IMR-90 (cell line): ENCODE data around the gene EPC2. TPM values are rescaled to one million over a fixed set of nuclear protein-coding genes. Genes with fewer than 3 reads are reported as not detected.
A peak's percentile ranks its signal among the peaks of the same experiment; 100 is the strongest.

ENCODE experiments used
- ATAC-seq: fragments of 200-7000 bp; cut with Tn5 transposase; 2 replicates; pipeline ENCODE4 v1.9.1; 2020; ENCODE audit warnings: low read depth, mild to moderate bottlenecking, moderate library complexity
- BruUV-seq: library from RNA; stranded (reverse); fragments of 400-500 nt; replicated peaks from 2 replicates; lab custom pipeline; 2021; lab: Mats Ljungman, UMichigan
- CTCF ChIA-PET: fragments of 300-600 bp; formaldehyde crosslinking; extraction: SDS; loops from one replicate; lab custom pipeline; 2021; ENCODE audit warnings: antibody characterized with exemption; lab: Yijun Ruan, JAX
- POLR2A ChIA-PET: fragments of 300-600 bp; sonication (Branson Sonifier 250); formaldehyde crosslinking; loops from one replicate; lab custom pipeline; 2022; ENCODE audit warnings: antibody characterized with exemption; ENCODE audit not compliant: unreplicated experiment; lab: Charles Lee
- DNase-seq: peaks from one replicate; pipeline ENCODE4 v3.0.0; 2013
- H2AFZ ChIP-seq: replicated peaks from 2 replicates; pipeline ENCODE3; 2013; ENCODE audit warnings: low read length, mild to moderate bottlenecking; ENCODE audit not compliant: poor library complexity
- H2AK5ac ChIP-seq: 2 replicates; pipeline ENCODE4 v1.6.1; 2013; ENCODE audit warnings: low read depth, low read length, inconsistent platforms
- H2AK9ac ChIP-seq: replicated peaks from 2 replicates; pipeline ENCODE3; 2013; ENCODE audit warnings: mild to moderate bottlenecking, low read depth, low read length, moderate library complexity; ENCODE audit not compliant: poor library complexity
- H2BK120ac ChIP-seq: 2 replicates; pipeline ENCODE4 v1.6.1; 2013; ENCODE audit warnings: low read depth, low read length, inconsistent platforms
- H2BK15ac ChIP-seq: 3 replicates; pipeline ENCODE4 v1.6.1; 2013; ENCODE audit warnings: low read depth, low read length, inconsistent platforms
- H2BK20ac ChIP-seq: 2 replicates; pipeline ENCODE4 v1.6.1; 2013; ENCODE audit warnings: low read depth, mild to moderate bottlenecking, inconsistent platforms, low read length, moderate library complexity
- H2BK5ac ChIP-seq: 2 replicates; pipeline ENCODE4 v1.6.1; 2013; ENCODE audit warnings: mild to moderate bottlenecking, low read depth, low read length, inconsistent platforms; ENCODE audit not compliant: poor library complexity, severe bottlenecking
- H3K14ac ChIP-seq: replicated peaks from 2 replicates; pipeline ENCODE4 v1.6.1; 2013; ENCODE audit warnings: low read depth, low read length, inconsistent platforms
- H3K18ac ChIP-seq: 2 replicates; pipeline ENCODE4 v1.6.1; 2013; ENCODE audit warnings: low read depth, low read length, control low read depth
- H3K23ac ChIP-seq: 2 replicates; pipeline ENCODE4 v1.6.1; 2013; ENCODE audit warnings: low read depth, low read length, inconsistent platforms
- H3K27ac ChIP-seq: 2 replicates; pipeline ENCODE4 v1.5.1; 2013; ENCODE audit warnings: mild to moderate bottlenecking, control low read depth, low read length; ENCODE audit not compliant: insufficient read depth
- H3K27me3 ChIP-seq: 2 replicates; pipeline ENCODE4 v1.6.1; 2013; ENCODE audit warnings: low read length; ENCODE audit not compliant: control insufficient read depth, insufficient read depth
- H3K36me3 ChIP-seq: 2 replicates; pipeline ENCODE4 v1.6.1; 2013; ENCODE audit warnings: low read length, mixed read lengths; ENCODE audit not compliant: control insufficient read depth, insufficient read depth
- H3K4ac ChIP-seq: 2 replicates; pipeline ENCODE4 v1.6.1; 2013; ENCODE audit warnings: low read depth, low read length, inconsistent platforms
- H3K4me1 ChIP-seq: 2 replicates; pipeline ENCODE4 v1.6.1; 2013; ENCODE audit warnings: low read length, mixed read lengths; ENCODE audit not compliant: control insufficient read depth, insufficient read depth
- H3K4me2 ChIP-seq: 2 replicates; pipeline ENCODE4 v1.6.1; 2013; ENCODE audit warnings: low read depth, mild to moderate bottlenecking, control low read depth, low read length, moderate library complexity
- H3K4me3 ChIP-seq: 2 replicates; pipeline ENCODE4 v1.5.1; 2013; ENCODE audit warnings: low read depth, mild to moderate bottlenecking, control low read depth, low read length, moderate library complexity; ENCODE audit not compliant: insufficient read depth
- H3K56ac ChIP-seq: 2 replicates; pipeline ENCODE4 v1.6.1; 2013; ENCODE audit warnings: low read length, inconsistent platforms; ENCODE audit not compliant: insufficient read depth; ENCODE audit errors: extremely low read depth
- H3K79me1 ChIP-seq, 2 experiments: 2 replicates each; pipeline ENCODE4 v1.6.1; 2013; ENCODE audit warnings: low read length in 2 of 2, inconsistent platforms in 1 of 2, low read depth in 1 of 2
- H3K9ac ChIP-seq: 2 replicates; pipeline ENCODE4 v1.6.1; 2013; ENCODE audit warnings: low read depth, low read length, control low read depth
- H3K9me1 ChIP-seq: 2 replicates; pipeline ENCODE4 v1.6.1; 2013; ENCODE audit warnings: low read length, inconsistent platforms; ENCODE audit not compliant: insufficient read depth
- H3K9me3 ChIP-seq: 2 replicates; pipeline ENCODE4 v1.6.1; 2013; ENCODE audit warnings: low read length; ENCODE audit not compliant: control insufficient read depth, insufficient read depth
- H4K20me1 ChIP-seq: 2 replicates; pipeline ENCODE4 v1.6.1; 2013; ENCODE audit warnings: low read length, inconsistent platforms; ENCODE audit not compliant: insufficient read depth
- H4K5ac ChIP-seq: 2 replicates; pipeline ENCODE4 v1.6.1; 2013; ENCODE audit warnings: mild to moderate bottlenecking, low read depth, low read length, control low read depth
- H4K8ac ChIP-seq, 2 experiments: 2 replicates each; pipeline ENCODE4 v1.6.1; 2013; ENCODE audit warnings: low read depth in 2 of 2, low read length in 2 of 2, control low read depth in 1 of 2, inconsistent platforms in 1 of 2
- H4K91ac ChIP-seq: 2 replicates; pipeline ENCODE4 v1.6.1; 2013; ENCODE audit warnings: low read depth, low read length, inconsistent platforms; ENCODE audit not compliant: insufficient read depth
- CEBPB ChIP-seq: IDR thresholded peaks from 2 replicates; pipeline ENCODE4 v1.6.1; 2012; ENCODE audit warnings: low read depth, low read length, improper control_type of control experiment
- MAFK ChIP-seq: IDR thresholded peaks from 2 replicates; pipeline ENCODE4 v1.6.1; 2012; ENCODE audit warnings: low read depth, low read length, improper control_type of control experiment
- MAZ ChIP-seq: IDR thresholded peaks from 2 replicates; pipeline ENCODE4 v1.6.1; 2012; ENCODE audit warnings: low read depth, mild to moderate bottlenecking, low read length, improper control_type of control experiment, moderate library complexity, borderline replicate concordance
- MXI1 ChIP-seq: IDR thresholded peaks from 2 replicates; pipeline ENCODE4 v1.6.1; 2012; ENCODE audit warnings: low read depth, mild to moderate bottlenecking, low read length, moderate library complexity, borderline replicate concordance
- POLR2A ChIP-seq: IDR thresholded peaks from 2 replicates; pipeline ENCODE4 v1.6.1; 2012; ENCODE audit warnings: mild to moderate bottlenecking, low read depth, low read length
- RCOR1 ChIP-seq: IDR thresholded peaks from 2 replicates; pipeline ENCODE4 v1.6.1; 2012; ENCODE audit warnings: mild to moderate bottlenecking, low read length, improper control_type of control experiment; ENCODE audit not compliant: insufficient replicate concordance
- RFX5 ChIP-seq: IDR thresholded peaks from 2 replicates; pipeline ENCODE4 v1.8.0; 2012; ENCODE audit warnings: low read depth, mild to moderate bottlenecking, low read length, moderate library complexity
- WGBS, 2 experiments: methylation state at CpG; one replicate each; pipeline versions ENCODE4 v1.1.5 to v1.1.7; 2013; ENCODE audit warnings: missing lambda C conversion rate in 2 of 2; ENCODE audit not compliant: insufficient read length in 1 of 2; ENCODE audit errors: extremely low coverage in 2 of 2; 5-methylcytosine and 5-hydroxymethylcytosine counted together
- dilution Hi-C: fragments of 300-500 bp; cut with HindIII; formaldehyde crosslinking; loops from one replicate; pipeline ENCODE4 v1.14.3; 2018; ENCODE audit warnings: low sequenced_read_pairs; ENCODE audit not compliant: unreplicated experiment
- in situ Hi-C: fragments of 300-500 bp; cut with MboI; formaldehyde crosslinking; loops from 3 replicates; pipeline ENCODE4 v1.14.3; 2019; ENCODE audit warnings: low sequenced_read_pairs, inconsistent platforms, mixed read lengths
- intact Hi-C: fragments of 100-400 bp; cut with micrococcal nuclease; formaldehyde crosslinking; loops from 2 replicates; pipeline ENCODE4 v1.10.0; 2022
- polyA plus RNA-seq, 3 experiments: library from polyadenylated mRNA; depleted of rRNA; stranded (reverse); fragments of >200 nt; gene quantifications; 2 replicates each; pipeline ENCODE4 v1.2.3, GENCODE V29; 2012; ENCODE audit warnings: low replicate concordance in 1 of 3
- total RNA-seq: library from RNA; depleted of rRNA; stranded (reverse); fragments of >200 nt; gene quantifications from 2 replicates; pipeline ENCODE4 v1.2.3, GENCODE V29; 2012

EPC2 gene
- total and polyA plus RNA-seq, 2 of the 4 experiments (the other 2 are of a cell fraction) = 10.6 to 22.6 TPM

DNA sequence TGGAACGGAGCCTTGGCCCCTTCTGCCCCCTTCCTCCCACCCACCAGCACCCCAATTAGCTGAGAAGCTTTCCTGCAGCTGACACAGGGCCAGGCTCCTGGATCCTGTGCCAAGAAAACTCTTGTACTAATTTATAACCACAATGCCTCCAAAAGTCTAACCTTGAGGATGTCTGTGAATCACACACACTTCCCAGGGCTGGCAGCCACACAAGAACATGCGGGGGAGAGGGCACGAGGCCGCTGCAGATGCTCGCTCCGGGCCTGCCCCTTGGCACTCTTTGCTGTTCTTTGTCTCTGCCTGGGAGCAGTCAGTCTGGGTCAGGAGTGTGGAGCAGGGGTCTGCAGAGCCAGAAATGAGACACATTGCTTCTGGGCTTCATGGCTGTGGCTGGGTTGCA lies 167.8 kb downstream of the EPC2 start:
- WGBS, 2 experiments = no CpG with 5 or more reads among the region's 6 CpGs
- Histone ChIP-seq H2AFZ (peak overlapping the region; percentile 70), H4K20me1 (no peaks in the 10 kb centered on the region), H3K27ac (no peak overlapping the region), H3K27me3 (peaks cover 11% of the 10 kb centered on the region), H2AK9ac (no peak overlapping the region), H2AK5ac (no peak overlapping the region), H4K91ac (no peak overlapping the region), H2BK20ac (no peak overlapping the region), H3K4ac (no peak overlapping the region), H4K5ac (no peak overlapping the region), H2BK5ac (no peak overlapping the region), H3K4me2 (peak overlapping the region; percentile 8; the same call in 1 of the 2 replicates), H3K56ac (no peak overlapping the region), H3K23ac (no peak overlapping the region), H3K4me1 (peaks cover 14% of the 10 kb centered on the region), H3K9me3 (no peaks in the 10 kb centered on the region), H3K18ac (no peak overlapping the region), H3K9ac (no peak overlapping the region), H4K8ac (no peak overlapping the region), H3K14ac (no peak overlapping the region), H3K79me1 (no peaks in the 10 kb centered on the region), H2BK120ac (no peak overlapping the region), H3K4me3 (no peak overlapping the region), H3K36me3 (no peaks in the 10 kb centered on the region), H3K9me1 (peaks cover 5% of the 10 kb centered on the region; the same call in 1 of the 2 replicates), H2BK15ac (no peak overlapping the region)
- dilution Hi-C loops = no loop called here
- TF ChIP-seq MAZ = no peak
- TF ChIP-seq CEBPB = no peak
- no peak for TF ChIP-seq RFX5
- TF ChIP-seq MXI1 = no peak
- no peak for TF ChIP-seq POLR2A
- no peak for TF ChIP-seq RCOR1
- no peak for TF ChIP-seq MAFK
- in situ Hi-C loops = no loop called here
- intact Hi-C loops = no loop called here
- ATAC-seq = peak; percentile 59
- no TSS peak for BruUV-seq
- ChIA-PET CTCF (no interaction called here), POLR2A (no interaction called here)
- peak; percentile 51 for DNase-seq
